RWPE1 (cell line): ENCODE data around the gene ARMC2.

Experiments used
- CTCF ChIA-PET: fragments of 350-600 bp; sonication (Branson Sonifier 250); formaldehyde crosslinking; extraction: SDS; loops from one replicate; lab custom pipeline; 2021; lab: Yijun Ruan, JAX
- POLR2A ChIA-PET: fragments of 400-600 bp; formaldehyde crosslinking; extraction: SDS; loops from one replicate; lab custom pipeline; 2020; ENCODE audit warnings: antibody characterized with exemption; ENCODE audit not compliant: low non-redundant PET; lab: Yijun Ruan, JAX
- DNase-seq: peaks from one replicate; pipeline ENCODE4 v3.0.0; 2012; ENCODE audit warnings: low spot score
- H3K27ac ChIP-seq: fragments of 450-650 bp; 2 replicates; pipeline ENCODE4 v1.5.1; 2017
- CTCF ChIP-seq: fragments of 450-650 bp; conservative IDR thresholded peaks from 2 replicates; pipeline ENCODE4 v1.5.1; 2017; ENCODE audit warnings: low read depth, mild to moderate bottlenecking

ARMC2 gene

DNA sequence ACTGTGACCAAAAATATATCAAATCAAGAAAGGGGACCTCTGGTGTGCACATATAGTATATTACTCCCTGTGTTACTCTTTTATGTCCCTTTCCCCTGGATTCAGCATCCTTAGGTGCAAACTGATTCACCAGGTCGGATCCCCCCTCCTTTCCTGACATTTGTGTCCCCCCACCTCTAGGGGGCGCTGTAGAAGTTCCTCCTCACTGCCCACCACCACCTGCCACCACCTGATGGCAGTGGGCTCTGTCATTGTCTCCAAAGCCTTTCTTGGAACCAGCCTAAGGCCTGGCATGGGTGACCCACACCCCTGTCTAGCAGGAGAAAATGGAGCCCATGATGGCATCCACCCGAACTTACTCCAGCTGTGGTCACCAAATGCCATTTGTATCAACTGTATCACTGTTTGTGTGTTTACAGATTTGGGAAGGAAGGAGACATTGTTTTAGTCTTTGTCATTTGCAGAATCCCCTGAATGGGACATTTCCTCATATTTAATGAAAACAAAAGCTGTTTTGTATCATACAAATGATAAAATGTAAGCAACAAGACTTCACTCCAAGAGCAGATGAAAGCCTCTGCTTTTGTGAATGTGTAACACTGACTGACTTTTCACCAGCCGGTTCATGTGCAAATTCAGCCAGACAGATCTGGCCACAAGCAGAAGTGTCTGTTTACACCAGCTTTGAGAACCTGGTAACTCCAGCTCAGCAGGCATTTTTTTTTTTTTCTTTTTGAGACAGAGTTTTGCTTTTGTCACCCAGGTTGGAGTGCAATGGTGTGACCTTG is 66.2 kb downstream of the ARMC2 start:
- H3K27ac ChIP-seq = no peak overlapping the region
- POLR2A ChIA-PET = no interaction called here
- CTCF ChIA-PET = interaction anchor here (0.6 to 0.9 kb wide), 4 partner anchors 8 to 387 kb away, joined by 3 to 7 read pairs (median 5); no protein-coding TSS in a partner anchor
- TF ChIP-seq CTCF = peak; percentile 56
- DNase-seq = peak; percentile 20

GRCh38 chr6:108915258-108915657 is 67.0 kb downstream of the ARMC2 start:
- ChIA-PET POLR2A (no interaction called here), CTCF (interaction anchor here (0.6 to 0.9 kb wide), 2 partner anchors 13 to 388 kb away, joined by 4 to 6 read pairs; no protein-coding TSS in a partner anchor)
- no peak overlapping the region for H3K27ac ChIP-seq
- DNase-seq = no peak
- TF ChIP-seq CTCF = no peak

GRCh38 chr6:108916026-108916686 is 67.9 kb downstream of the ARMC2 start:
- DNase-seq = no peak
- CTCF ChIA-PET = interaction anchor here (0.8 to 1.0 kb wide), 2 partner anchors 23 to 157 kb away, joined by 3 read pairs; no protein-coding TSS in a partner anchor
- no peak overlapping the region for H3K27ac ChIP-seq
- no peak for TF ChIP-seq CTCF
- POLR2A ChIA-PET = no interaction called here

DNA sequence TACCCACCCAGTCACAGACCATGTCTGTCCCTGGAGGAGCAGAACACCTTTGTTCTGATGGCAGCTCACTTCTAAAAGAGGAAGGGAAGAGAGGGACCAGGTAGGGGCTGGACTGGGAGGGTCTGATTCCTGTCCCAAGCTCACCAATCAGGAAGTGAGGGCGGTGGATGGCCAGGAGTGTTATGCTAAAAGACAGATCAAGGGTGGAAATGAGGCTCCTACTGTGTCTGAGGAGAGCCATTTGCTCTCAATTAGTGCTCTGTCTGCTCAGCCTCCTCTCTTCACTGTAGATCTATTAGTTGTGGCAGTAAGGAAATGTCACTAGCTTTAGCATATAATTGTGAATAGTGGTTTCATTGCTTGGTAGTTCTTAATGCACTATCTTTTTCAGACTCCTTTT is 72.5 kb downstream of the ARMC2 start:
- POLR2A ChIA-PET = no interaction called here
- H3K27ac ChIP-seq = no peak overlapping the region
- no peak for DNase-seq
- TF ChIP-seq CTCF = no peak
- CTCF ChIA-PET = interaction anchor here (0.6 to 0.8 kb wide), 2 partner anchors 63 to 117 kb away, joined by 3 to 7 read pairs; no protein-coding TSS in a partner anchor

- no peak overlapping the region; the same call in 1 of the 2 replicates for H3K27ac ChIP-seq
- POLR2A ChIA-PET = no interaction called here
- no peak for DNase-seq
- CTCF ChIA-PET = no interaction called here
- no peak for TF ChIP-seq CTCF
Measured at GRCh38 chr6:108921547-108922361, 73.5 kb downstream of the ARMC2 start.

GRCh38 chr6:108922499-108922898 is 74.3 kb downstream of the ARMC2 start:
- ChIA-PET CTCF (no interaction called here), POLR2A (no interaction called here)
- no peak for DNase-seq
- TF ChIP-seq CTCF = no peak
- no peak overlapping the region for H3K27ac ChIP-seq
